ENCODE data around the gene ZSCAN18. TPM values are rescaled to one million over a fixed set of nuclear protein-coding genes. Genes with fewer than 3 reads are reported as not detected.
"Not testable (repeated sequence)": the region's sequence is repeated elsewhere in the genome, so short reads cannot be mapped to it uniquely, and the experiment has no call there.

ZSCAN18 gene, protein sequence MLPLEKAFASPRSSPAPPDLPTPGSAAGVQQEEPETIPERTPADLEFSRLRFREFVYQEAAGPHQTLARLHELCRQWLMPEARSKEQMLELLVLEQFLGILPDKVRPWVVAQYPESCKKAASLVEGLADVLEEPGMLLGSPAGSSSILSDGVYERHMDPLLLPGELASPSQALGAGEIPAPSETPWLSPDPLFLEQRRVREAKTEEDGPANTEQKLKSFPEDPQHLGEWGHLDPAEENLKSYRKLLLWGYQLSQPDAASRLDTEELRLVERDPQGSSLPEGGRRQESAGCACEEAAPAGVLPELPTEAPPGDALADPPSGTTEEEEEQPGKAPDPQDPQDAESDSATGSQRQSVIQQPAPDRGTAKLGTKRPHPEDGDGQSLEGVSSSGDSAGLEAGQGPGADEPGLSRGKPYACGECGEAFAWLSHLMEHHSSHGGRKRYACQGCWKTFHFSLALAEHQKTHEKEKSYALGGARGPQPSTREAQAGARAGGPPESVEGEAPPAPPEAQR
- 10 to 100 TPM in 2 of 4 donors, 1 to 10 TPM in 2; 6.3 to 58.1 (median 18.5) TPM for polyA plus RNA-seq
- long read RNA-seq, donor 1, full-length matches to known transcripts: 17 of 33 reads
- long read RNA-seq, donor 1, partial matches to known transcripts: 9 of 33 reads
- long read RNA-seq, donor 1, other reads (novel, unspliced or antisense): 7 of 33 reads
- long read RNA-seq, donor 2, full-length matches to known transcripts: 3 of 3 reads
- long read RNA-seq, donor 2, partial matches to known transcripts: 0 of 3 reads
- long read RNA-seq, donor 2, other reads (novel, unspliced or antisense): 0 of 3 reads
- long read RNA-seq, donor 3, transcript ZSCAN18-217 (7 exons, 2,190 nt): major isoform, 5 of 52 reads
- long read RNA-seq, donor 3, partial matches to known transcripts: 46 of 52 reads
- long read RNA-seq, donor 3, other reads (novel, unspliced or antisense): 0 of 52 reads
- long read RNA-seq, donor 4: 0 reads
- long read RNA-seq, donor 5, partial matches to known transcripts: 0 of 2 reads
- long read RNA-seq, donor 5, other reads (novel, unspliced or antisense): 0 of 2 reads
- long read RNA-seq, donor 6, partial matches to known transcripts: 0 of 2 reads
- long read RNA-seq, donor 6, other reads (novel, unspliced or antisense): 0 of 2 reads
- long read RNA-seq, donor 7, full-length matches to known transcripts: 14 of 26 reads
- long read RNA-seq, donor 7, partial matches to known transcripts: 0 of 26 reads
- long read RNA-seq, donor 7, other reads (novel, unspliced or antisense): 12 of 26 reads
- long read RNA-seq, donor 8: 0 reads
- long read RNA-seq, donor 9, partial matches to known transcripts: 0 of 2 reads
- long read RNA-seq, donor 9, other reads (novel, unspliced or antisense): 0 of 2 reads
- long read RNA-seq, donor 10, full-length matches to known transcripts: 11 of 11 reads
- long read RNA-seq, donor 10, partial matches to known transcripts: 0 of 11 reads
- long read RNA-seq, donor 10, other reads (novel, unspliced or antisense): 0 of 11 reads

GRCh38 chr19:58097781-58098681 lies at the start of gene ZSCAN18:
Gene ZSCAN18, minus strand, starts transcription at chr19:58098231. Its CDS starts 7,964 bp downstream, at chr19:58090267.
- Histone ChIP-seq H3K4me3 (ENCODE audit: low read depth in 1 of 3, low read length in 3 of 3) (peak within 1 kb of the TSS; percentile 66 to 100 (median 78)), H3K4me1 (ENCODE audit: control insufficient read depth in 3 of 3, insufficient read depth in 2 of 3, low read depth in 1 of 3, low read length in 2 of 3) (peaks cover 0 to 4% (median 0%) of the 10 kb centered on the region in 3 donors), H3K27me3 (ENCODE audit: control insufficient read depth in 3 of 3, insufficient read depth in 3 of 3, low read length in 3 of 3) (no peaks in the 10 kb centered on the region), H3K36me3 (ENCODE audit: control insufficient read depth in 3 of 3, insufficient read depth in 2 of 3, low read depth in 1 of 3, low read length in 3 of 3) (peaks cover 0 to 24% (median 0%) of the 10 kb centered on the region in 3 donors), H3K27ac (ENCODE audit: low read depth in 1 of 3, low read length in 2 of 3) (peak within 1 kb of the TSS; percentile 69 to 100 (median 96)), H3K9me3 (ENCODE audit: control insufficient read depth in 2 of 2, insufficient read depth in 1 of 2, low read depth in 1 of 2, low read length in 1 of 2) (peaks cover 8 to 66% of the 10 kb centered on the region in 2 donors)
- WGBS, 3 donors: 1 to 2% (median 1%) methylated on average over 62 to 67 of the region's 67 CpGs
- peak; percentile 95 to 98 for DNase-seq
- FAIRE-seq: no peak

- H3K27me3 ChIP-seq (ENCODE audit: control insufficient read depth in 3 of 3, insufficient read depth in 3 of 3, low read length in 3 of 3); H3K4me1 ChIP-seq (ENCODE audit: control insufficient read depth in 3 of 3, insufficient read depth in 2 of 3, low read depth in 1 of 3, low read length in 2 of 3); H3K4me3 ChIP-seq (ENCODE audit: low read depth in 1 of 3, low read length in 3 of 3); DNase-seq; H3K27ac ChIP-seq (ENCODE audit: low read depth in 1 of 3, low read length in 2 of 3); FAIRE-seq: not testable (repeated sequence)
- Histone ChIP-seq H3K36me3 (ENCODE audit: control insufficient read depth in 3 of 3, insufficient read depth in 2 of 3, low read depth in 1 of 3, low read length in 3 of 3) (peaks cover 3 to 10% (median 5%) of the 10 kb centered on the region in 3 donors), H3K9me3 (ENCODE audit: control insufficient read depth in 2 of 2, insufficient read depth in 1 of 2, low read depth in 1 of 2, low read length in 1 of 2) (peaks cover 2 to 49% of the 10 kb centered on the region in 2 donors)
- 91 to 100% (median 99%) methylated on average over 9 to 23 of the region's 28 CpGs for WGBS, 3 donors
These were observed 49.4 kb upstream of the ZSCAN18 start for GRCh38 chr19:58147475-58147874.

DNA sequence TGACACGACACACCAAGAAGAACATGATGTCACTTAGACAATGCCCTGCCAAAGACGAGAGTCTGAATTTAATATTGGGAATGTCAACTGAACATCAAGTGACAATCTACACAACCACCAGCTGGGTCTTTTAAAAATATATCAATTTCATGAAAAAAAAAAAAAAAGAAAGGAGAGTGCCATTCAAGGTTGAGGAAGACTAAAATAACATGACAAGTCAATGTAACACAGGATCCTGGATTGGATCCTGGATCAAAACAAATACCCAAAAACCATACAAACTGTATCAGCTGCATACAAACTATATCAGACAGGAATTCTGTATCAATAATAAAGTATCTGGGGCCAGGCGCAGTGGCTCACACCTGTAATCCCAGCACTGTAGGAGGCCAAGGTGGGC lies 47.8 kb upstream of the ZSCAN18 start:
- Histone ChIP-seq H3K27me3 (ENCODE audit: control insufficient read depth in 3 of 3, insufficient read depth in 3 of 3, low read length in 3 of 3) (no peaks in the 10 kb centered on the region), H3K36me3 (ENCODE audit: control insufficient read depth in 3 of 3, insufficient read depth in 2 of 3, low read depth in 1 of 3, low read length in 3 of 3) (peaks cover 5 to 24% (median 8%) of the 10 kb centered on the region in 3 donors), H3K4me3 (ENCODE audit: low read depth in 1 of 3, low read length in 3 of 3) (no peak overlapping the region), H3K9me3 (ENCODE audit: control insufficient read depth in 2 of 2, insufficient read depth in 1 of 2, low read depth in 1 of 2, low read length in 1 of 2) (peaks cover 2 to 59% of the 10 kb centered on the region in 2 donors), H3K27ac (ENCODE audit: low read depth in 1 of 3, low read length in 2 of 3) (no peak overlapping the region), H3K4me1 (ENCODE audit: control insufficient read depth in 3 of 3, insufficient read depth in 2 of 3, low read depth in 1 of 3, low read length in 2 of 3) (peaks cover 0 to 2% (median 0%) of the 10 kb centered on the region in 3 donors)
- FAIRE-seq: no peak
- DNase-seq: no peak
- 94 to 96% (median 95%) methylated on average over 3 of the region's 3 CpGs for WGBS, 3 donors

DNA sequence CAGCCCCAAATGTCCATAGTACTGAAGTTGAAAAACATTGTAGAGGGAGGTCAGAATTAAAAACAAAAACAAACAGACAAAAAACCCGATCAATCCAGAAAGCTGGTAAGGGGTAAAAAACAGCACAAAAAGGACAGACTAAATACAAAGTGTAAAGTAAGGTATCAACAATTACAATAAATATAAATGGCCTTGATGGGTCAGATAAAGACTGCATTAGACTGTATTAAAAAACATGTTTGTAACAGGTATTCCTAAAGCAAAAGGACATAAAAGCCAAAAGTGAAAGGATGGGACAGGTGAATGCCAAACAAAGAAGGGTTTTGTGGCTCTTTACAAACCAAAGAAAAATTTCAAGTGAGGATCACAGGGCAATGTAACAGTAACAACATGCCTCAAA lies 36.2 kb upstream of the ZSCAN18 start:
- no peak overlapping the region for H3K4me3 ChIP-seq (ENCODE audit: low read depth in 1 of 3, low read length in 3 of 3)

GRCh38 chr19:58129284-58129683 lies 31.3 kb upstream of the ZSCAN18 start:
- peaks cover 0 to 2% (median 0%) of the 10 kb centered on the region in 3 donors for H3K27me3 ChIP-seq (ENCODE audit: control insufficient read depth in 3 of 3, insufficient read depth in 3 of 3, low read length in 3 of 3)

More for the DNA sequence above, 36.2 kb upstream of the ZSCAN18 start:
- DNase-seq: no peak
- FAIRE-seq: no peak
- 93 to 95% (median 93%) methylated on average over 1 of the region's 1 CpG for WGBS, 3 donors
- peaks cover 15 to 63% (median 22%) of the 10 kb centered on the region in 3 donors for H3K36me3 ChIP-seq (ENCODE audit: control insufficient read depth in 3 of 3, insufficient read depth in 2 of 3, low read depth in 1 of 3, low read length in 3 of 3)
- no peaks in the 10 kb centered on the region for H3K4me1 ChIP-seq (ENCODE audit: control insufficient read depth in 3 of 3, insufficient read depth in 2 of 3, low read depth in 1 of 3, low read length in 2 of 3)
- peaks cover 4 to 90% of the 10 kb centered on the region in 2 donors for H3K9me3 ChIP-seq (ENCODE audit: control insufficient read depth in 2 of 2, insufficient read depth in 1 of 2, low read depth in 1 of 2, low read length in 1 of 2)
- no peak overlapping the region for H3K27ac ChIP-seq (ENCODE audit: low read depth in 1 of 3, low read length in 2 of 3)
- no peaks in the 10 kb centered on the region for H3K27me3 ChIP-seq (ENCODE audit: control insufficient read depth in 3 of 3, insufficient read depth in 3 of 3, low read length in 3 of 3)

DNA sequence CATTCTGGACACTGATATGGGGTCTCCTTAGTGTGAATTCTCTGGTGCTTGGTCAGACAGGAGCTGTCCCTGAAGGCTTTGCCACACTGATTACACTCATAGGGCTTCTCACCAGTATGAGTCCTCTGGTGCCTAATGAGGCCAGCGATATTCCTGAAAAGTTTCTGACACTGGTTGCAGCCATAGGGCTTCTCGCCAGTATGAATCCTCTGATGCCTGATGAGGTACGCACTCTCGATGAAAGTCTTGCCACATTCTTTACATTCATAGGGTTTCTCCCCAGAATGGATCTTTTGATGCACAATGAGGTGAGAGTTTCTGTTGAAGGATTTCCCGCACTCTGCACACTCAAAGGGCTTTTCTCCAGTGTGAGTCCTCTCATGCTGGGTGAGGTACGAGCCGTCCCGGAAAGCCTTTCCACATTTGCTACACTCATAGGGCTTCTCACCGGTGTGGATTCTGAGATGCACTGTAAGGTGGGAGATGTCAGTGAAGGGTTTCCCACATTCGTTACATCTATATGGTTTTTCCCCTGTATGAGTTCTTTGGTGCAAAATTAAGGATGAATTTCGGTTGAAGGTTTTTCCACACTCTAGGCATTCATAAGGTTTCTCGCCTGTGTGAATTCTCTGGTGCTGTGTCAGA lies 30.1 kb upstream of the ZSCAN18 start:
- H3K9me3 ChIP-seq (ENCODE audit: control insufficient read depth in 2 of 2, insufficient read depth in 1 of 2, low read depth in 1 of 2, low read length in 1 of 2): peaks cover 7 to 96% of the 10 kb centered on the region in 2 donors

More at GRCh38 chr19:58129284-58129683, 31.3 kb upstream of the ZSCAN18 start:
- no peak overlapping the region for H3K4me3 ChIP-seq (ENCODE audit: low read depth in 1 of 3, low read length in 3 of 3)
- DNase-seq: no peak
- FAIRE-seq: no peak
- no peaks in the 10 kb centered on the region for H3K4me1 ChIP-seq (ENCODE audit: control insufficient read depth in 3 of 3, insufficient read depth in 2 of 3, low read depth in 1 of 3, low read length in 2 of 3)
- WGBS, 3 donors: 97 to 99% (median 99%) methylated on average over 3 of the region's 3 CpGs
- peaks cover 22 to 46% (median 27%) of the 10 kb centered on the region in 3 donors for H3K36me3 ChIP-seq (ENCODE audit: control insufficient read depth in 3 of 3, insufficient read depth in 2 of 3, low read depth in 1 of 3, low read length in 3 of 3)
- H3K9me3 ChIP-seq (ENCODE audit: control insufficient read depth in 2 of 2, insufficient read depth in 1 of 2, low read depth in 1 of 2, low read length in 1 of 2): peaks cover 4 to 94% of the 10 kb centered on the region in 2 donors
- H3K27ac ChIP-seq (ENCODE audit: low read depth in 1 of 3, low read length in 2 of 3): no peak overlapping the region

More for the DNA sequence above, 30.1 kb upstream of the ZSCAN18 start:
- no peak overlapping the region for H3K27ac ChIP-seq (ENCODE audit: low read depth in 1 of 3, low read length in 2 of 3)
- H3K4me3 ChIP-seq (ENCODE audit: low read depth in 1 of 3, low read length in 3 of 3): no peak overlapping the region
- H3K4me1 ChIP-seq (ENCODE audit: control insufficient read depth in 3 of 3, insufficient read depth in 2 of 3, low read depth in 1 of 3, low read length in 2 of 3): no peaks in the 10 kb centered on the region
- FAIRE-seq (no peak), DNase-seq (no peak)
- peaks cover 20 to 42% (median 21%) of the 10 kb centered on the region in 3 donors for H3K36me3 ChIP-seq (ENCODE audit: control insufficient read depth in 3 of 3, insufficient read depth in 2 of 3, low read depth in 1 of 3, low read length in 3 of 3)
- H3K27me3 ChIP-seq (ENCODE audit: control insufficient read depth in 3 of 3, insufficient read depth in 3 of 3, low read length in 3 of 3): peaks cover 0 to 2% (median 0%) of the 10 kb centered on the region in 3 donors
- 97 to 98% (median 98%) methylated on average over 12 of the region's 12 CpGs for WGBS, 3 donors
